Keratinocyte (primary cell): ENCODE measurements around the gene CES2. TPM values are rescaled to one million over a fixed set of nuclear protein-coding genes. Genes with fewer than 3 reads are reported as not detected.

Experiments used
- DNase-seq: peaks from one replicate; pipeline ENCODE4 v3.0.0-alpha.2; 2011; ENCODE audit warnings: low read depth, missing footprints, low spot score
- FAIRE-seq: peaks from 2 replicates; lab custom pipeline; 2011; peaks lifted over from hg19 to GRCh38; lab: Jason Lieb, UNC
- H2AFZ ChIP-seq: 2 replicates; pipeline ENCODE4 v1.6.0; 2012; ENCODE audit warnings: low read length, control low read depth, inconsistent platforms; ENCODE audit not compliant: control insufficient read depth
- H3K27ac ChIP-seq: 2 replicates; pipeline ENCODE4 v1.5.1; 2011; ENCODE audit warnings: low read length; ENCODE audit not compliant: control insufficient read depth, insufficient read depth
- H3K27me3 ChIP-seq: 3 replicates; pipeline ENCODE4 v1.6.0; 2011; ENCODE audit warnings: low read length; ENCODE audit not compliant: control insufficient read depth, insufficient read depth; ENCODE audit errors: extremely low read depth
- H3K36me3 ChIP-seq, 2 experiments: 2 replicates in 1 of 2; 3 replicates in 1 of 2; pipeline ENCODE4 v1.5.1; 2011; ENCODE audit warnings: low read length in 2 of 2, mild to moderate bottlenecking in 1 of 2; ENCODE audit not compliant: control insufficient read depth in 2 of 2, insufficient read depth in 2 of 2; ENCODE audit errors: extremely low read depth in 1 of 2
- H3K4me1 ChIP-seq: 3 replicates; pipeline ENCODE4 v1.5.1; 2011; ENCODE audit warnings: low read length; ENCODE audit not compliant: control insufficient read depth, insufficient read depth; ENCODE audit errors: extremely low read depth
- H3K4me2 ChIP-seq: 3 replicates; pipeline ENCODE4 v1.6.0; 2011; ENCODE audit warnings: low read depth, low read length; ENCODE audit not compliant: control insufficient read depth, insufficient read depth; ENCODE audit errors: extremely low read depth
- H3K4me3 ChIP-seq, 3 experiments: fragments of 200-600 bp in 1 of 3; sonication (generic) in 1 of 3; 2 replicates in 2 of 3; 3 replicates in 1 of 3; pipeline ENCODE4 v1.5.1; 2011 to 2016; ENCODE audit warnings: low read length in 3 of 3, mild to moderate bottlenecking in 3 of 3, control low read depth in 2 of 3, inconsistent platforms in 1 of 3, low read depth in 1 of 3, mixed read lengths in 1 of 3, mixed run types in 1 of 3, moderate library complexity in 1 of 3; ENCODE audit not compliant: control insufficient read depth in 2 of 3, insufficient read depth in 2 of 3; ENCODE audit errors: extremely low read depth in 1 of 3
- H3K79me2 ChIP-seq: 2 replicates; pipeline ENCODE4 v1.6.0; 2012; ENCODE audit warnings: low read length; ENCODE audit not compliant: control insufficient read depth, insufficient read depth
- H3K9ac ChIP-seq: 3 replicates; pipeline ENCODE4 v1.6.0; 2011; ENCODE audit warnings: low read length; ENCODE audit not compliant: control insufficient read depth, insufficient read depth; ENCODE audit errors: extremely low read depth
- H3K9me1 ChIP-seq: 3 replicates; pipeline ENCODE4 v1.6.0; 2011; ENCODE audit warnings: low read length; ENCODE audit not compliant: control insufficient read depth, insufficient read depth; ENCODE audit errors: extremely low read depth
- H3K9me3 ChIP-seq: 2 replicates; pipeline ENCODE4 v1.5.1; 2012; ENCODE audit warnings: low read depth, low read length; ENCODE audit not compliant: control insufficient read depth
- H4K20me1 ChIP-seq: 3 replicates; pipeline ENCODE4 v1.6.0; 2011; ENCODE audit warnings: low read length; ENCODE audit not compliant: control insufficient read depth, insufficient read depth; ENCODE audit errors: extremely low read depth
- CTCF ChIP-seq, 3 experiments: IDR thresholded peaks in 1 of 3; conservative IDR thresholded peaks in 1 of 3; optimal IDR thresholded peaks in 1 of 3; 2 replicates in 2 of 3; 3 replicates in 1 of 3; pipeline versions ENCODE3 to v1.5.1; 2011; ENCODE audit warnings: low read length in 3 of 3, mild to moderate bottlenecking in 3 of 3, moderate library complexity in 2 of 3, control low read depth in 1 of 3, inconsistent platforms in 1 of 3; ENCODE audit not compliant: insufficient read depth in 2 of 3; ENCODE audit errors: extremely low read depth in 1 of 3
- EZH2 ChIP-seq: IDR thresholded peaks from one replicate; pipeline ENCODE4 v1.6.1; 2012; ENCODE audit warnings: inconsistent platforms, mild to moderate bottlenecking, low read length, moderate library complexity
- dilution Hi-C: fragments of 300-500 bp; cut with MboI; formaldehyde crosslinking; loops from one replicate; pipeline ENCODE4 v1.7.0; 2020; ENCODE audit warnings: low sequenced_read_pairs; ENCODE audit not compliant: extremely low pct_ligation_motif_present
- polyA plus RNA-seq, 5 experiments: library from polyadenylated mRNA; depleted of rRNA in 3 of 5; stranded (reverse) in 3 of 5; stranded (forward) in 1 of 5; unstranded in 1 of 5; fragments of >200 nt; gene quantifications; 1 replicate in 1 of 5; 2 replicates in 3 of 5; 3 replicates in 1 of 5; pipeline versions ENCODE4 v1.2.1 to v1.2.3, GENCODE V29; 2011 to 2012; ENCODE audit warnings: missing spikeins in 2 of 5, low read depth in 1 of 5, low replicate concordance in 1 of 5

Gene CES2
- polyA plus RNA-seq, 1 donor (not counting 4 experiments of a cell fraction or from before 2014, with no cell fraction given): 41.6 TPM

- no peak overlapping the region for H2AFZ ChIP-seq
- H3K4me3 ChIP-seq: no peak overlapping the region
- no peak overlapping the region for H3K4me2 ChIP-seq
- peaks cover 3% of the 10 kb centered on the region for H3K27me3 ChIP-seq
- no peak overlapping the region for H3K9ac ChIP-seq
- FAIRE-seq (no peak), DNase-seq (no peak)
- dilution Hi-C loops: no loop called here
- H3K27ac ChIP-seq: no peak overlapping the region
- no peaks in the 10 kb centered on the region for H4K20me1 ChIP-seq
- no peaks in the 10 kb centered on the region for H3K9me3 ChIP-seq
- H3K4me1 ChIP-seq: peaks cover 19% of the 10 kb centered on the region
- TF ChIP-seq CTCF (optimal IDR thresholded peaks at IDR 0.05 in 1 of 3, IDR thresholded peaks at IDR 0.05 in 1 of 3, conservative IDR thresholded peaks at IDR 0.05 in 1 of 3; ENCODE audit: extremely low read depth in 1 of 3, insufficient read depth in 2 of 3, low read length in 3 of 3) (no peak), EZH2 (no peak)
- no peaks in the 10 kb centered on the region for H3K9me1 ChIP-seq
- no peaks in the 10 kb centered on the region for H3K79me2 ChIP-seq
- H3K36me3 ChIP-seq: no peaks in the 10 kb centered on the region
These were observed 25.0 kb upstream of the CES2 start for GRCh38 chr16:66910175-66910940.

- Histone ChIP-seq H2AFZ (no peak overlapping the region), H3K27me3 (peaks cover 3% of the 10 kb centered on the region), H4K20me1 (no peaks in the 10 kb centered on the region), H3K9me3 (no peaks in the 10 kb centered on the region), H3K9ac (no peak overlapping the region), H3K79me2 (no peaks in the 10 kb centered on the region), H3K4me3 (no peak overlapping the region), H3K4me2 (peak overlapping the region; percentile 41), H3K9me1 (no peaks in the 10 kb centered on the region), H3K4me1 (peaks cover 13% of the 10 kb centered on the region), H3K36me3 (no peaks in the 10 kb centered on the region), H3K27ac (no peak overlapping the region)
- FAIRE-seq (peak; percentile 43), DNase-seq (no peak)
- TF ChIP-seq CTCF (optimal IDR thresholded peaks at IDR 0.05 in 1 of 3, IDR thresholded peaks at IDR 0.05 in 1 of 3, conservative IDR thresholded peaks at IDR 0.05 in 1 of 3; ENCODE audit: extremely low read depth in 1 of 3, insufficient read depth in 2 of 3, low read length in 3 of 3) (no peak), EZH2 (no peak)
- dilution Hi-C loops: no loop called here
These were observed 24.2 kb upstream of the CES2 start for GRCh38 chr16:66911112-66911511.
